ENCODE results near the gene TXNL4B.
A peak's percentile ranks its signal among the peaks of the same experiment; 100 is the strongest.
"Not testable (repeated sequence)": the region's sequence is repeated elsewhere in the genome, so short reads cannot be mapped to it uniquely, and the experiment has no call there.

Gene TXNL4B

GRCh38 chr16:72105978-72106377 is 12.6 kb upstream of the TXNL4B start:
- H3K27me3 Mint-ChIP-seq = no peaks in the 10 kb centered on the region
- DNase-seq (no peak), ATAC-seq (no peak)
- H3K4me3 Mint-ChIP-seq = no peak overlapping the region
- H3K27ac Mint-ChIP-seq = no peak overlapping the region
- H3K9me3 Mint-ChIP-seq = no peaks in the 10 kb centered on the region
- peaks cover 42% of the 10 kb centered on the region for H3K36me3 Mint-ChIP-seq (ENCODE audit: low read depth)
- no peaks in the 10 kb centered on the region for H3K4me1 Mint-ChIP-seq

GRCh38 chr16:72104905-72105304 is 11.5 kb upstream of the TXNL4B start:
- H3K36me3 Mint-ChIP-seq (ENCODE audit: low read depth) = peaks cover 41% of the 10 kb centered on the region
- no peak overlapping the region for H3K27ac Mint-ChIP-seq
- no peaks in the 10 kb centered on the region for H3K4me1 Mint-ChIP-seq

GRCh38 chr16:72101195-72101594 is 7.8 kb upstream of the TXNL4B start:
- H3K4me3 Mint-ChIP-seq = no peak overlapping the region
- DNase-seq (no peak), ATAC-seq (no peak)
- H3K4me1 Mint-ChIP-seq = peaks cover 2% of the 10 kb centered on the region
- no peaks in the 10 kb centered on the region for H3K9me3 Mint-ChIP-seq
- no peaks in the 10 kb centered on the region for H3K27me3 Mint-ChIP-seq
- H3K36me3 Mint-ChIP-seq (ENCODE audit: low read depth) = peaks cover 50% of the 10 kb centered on the region
- no peak overlapping the region for H3K27ac Mint-ChIP-seq

More at GRCh38 chr16:72104905-72105304, 11.5 kb upstream of the TXNL4B start:
- ATAC-seq = no peak
- Mint-ChIP-seq H3K27me3 (no peaks in the 10 kb centered on the region), H3K4me3 (no peak overlapping the region), H3K9me3 (no peaks in the 10 kb centered on the region)
- no peak for DNase-seq

- no peaks in the 10 kb centered on the region for H3K27me3 Mint-ChIP-seq
- DNase-seq (peak; percentile 48), ATAC-seq (peak; percentile 87)
- H3K27ac Mint-ChIP-seq = no peak overlapping the region
- peaks cover 46% of the 10 kb centered on the region for H3K36me3 Mint-ChIP-seq (ENCODE audit: low read depth)
- H3K9me3 Mint-ChIP-seq = no peaks in the 10 kb centered on the region
- H3K4me1 Mint-ChIP-seq = peaks cover 18% of the 10 kb centered on the region
- no peak overlapping the region for H3K4me3 Mint-ChIP-seq
Measured at GRCh38 chr16:72099377-72099818, 6.0 kb upstream of the TXNL4B start.

GRCh38 chr16:72098936-72099335 is 5.5 kb upstream of the TXNL4B start:
- Mint-ChIP-seq H3K4me3 (no peak overlapping the region), H3K27ac (no peak overlapping the region), H3K4me1 (peaks cover 20% of the 10 kb centered on the region), H3K9me3 (no peaks in the 10 kb centered on the region), H3K27me3 (no peaks in the 10 kb centered on the region), H3K36me3 (ENCODE audit: low read depth) (peaks cover 43% of the 10 kb centered on the region)
- DNase-seq (no peak), ATAC-seq (no peak)

- DNase-seq = peak; percentile 45
- ATAC-seq = no peak
- no peaks in the 10 kb centered on the region for H3K9me3 Mint-ChIP-seq
Measured at GRCh38 chr16:72094266-72094610, 818 bp upstream of the TXNL4B start.

GRCh38 chr16:72092832-72093447 is 480 bp downstream of the TXNL4B start:
- Mint-ChIP-seq H3K36me3 (ENCODE audit: low read depth) (peaks cover 37% of the 10 kb centered on the region), H3K27ac (peak overlapping the region; percentile 96), H3K4me1 (peaks cover 47% of the 10 kb centered on the region), H3K9me3 (no peaks in the 10 kb centered on the region), H3K27me3 (no peaks in the 10 kb centered on the region), H3K4me3 (peak overlapping the region; percentile 99)
- no peak for ATAC-seq
- peak; percentile 14 for DNase-seq

More at GRCh38 chr16:72094266-72094610, 818 bp upstream of the TXNL4B start:
- Mint-ChIP-seq H3K4me3 (peak overlapping the region; percentile 99), H3K27me3 (no peaks in the 10 kb centered on the region), H3K4me1 (peaks cover 47% of the 10 kb centered on the region), H3K27ac (peak overlapping the region; percentile 96), H3K36me3 (ENCODE audit: low read depth) (peaks cover 28% of the 10 kb centered on the region)

GRCh38 chr16:72091217-72091616 is 2.2 kb downstream of the TXNL4B start:
- Mint-ChIP-seq H3K4me1 (peaks cover 45% of the 10 kb centered on the region), H3K36me3 (ENCODE audit: low read depth) (peaks cover 30% of the 10 kb centered on the region), H3K4me3 (peak overlapping the region; percentile 99), H3K27ac (no peak overlapping the region), H3K9me3 (no peaks in the 10 kb centered on the region), H3K27me3 (no peaks in the 10 kb centered on the region)
- no peak for DNase-seq
- ATAC-seq = no peak

- Mint-ChIP-seq H3K9me3 (peaks cover 13% of the 10 kb centered on the region), H3K4me3 (no peak overlapping the region), H3K27ac (no peak overlapping the region), H3K4me1 (peaks cover 2% of the 10 kb centered on the region), H3K27me3 (no peaks in the 10 kb centered on the region), H3K36me3 (ENCODE audit: low read depth) (peaks cover 44% of the 10 kb centered on the region)
- DNase-seq = no peak
- ATAC-seq = no peak
Measured at GRCh38 chr16:72085002-72085401, 8.4 kb downstream of the TXNL4B start.

GRCh38 chr16:72084445-72084844 is 9.0 kb downstream of the TXNL4B start:
- DNase-seq = no peak
- Mint-ChIP-seq H3K9me3 (peaks cover 13% of the 10 kb centered on the region), H3K36me3 (ENCODE audit: low read depth) (peaks cover 39% of the 10 kb centered on the region), H3K27ac (no peak overlapping the region), H3K4me1 (no peaks in the 10 kb centered on the region), H3K27me3 (no peaks in the 10 kb centered on the region), H3K4me3 (no peak overlapping the region)
- ATAC-seq = no peak

GRCh38 chr16:72083778-72084404 is 9.5 kb downstream of the TXNL4B start:
- H3K27ac Mint-ChIP-seq = no peak overlapping the region
- no peak overlapping the region for H3K4me3 Mint-ChIP-seq
- peaks cover 35% of the 10 kb centered on the region for H3K36me3 Mint-ChIP-seq (ENCODE audit: low read depth)
- H3K9me3 Mint-ChIP-seq = peaks cover 13% of the 10 kb centered on the region
- no peaks in the 10 kb centered on the region for H3K4me1 Mint-ChIP-seq
- DNase-seq (no peak), ATAC-seq (no peak)
- no peaks in the 10 kb centered on the region for H3K27me3 Mint-ChIP-seq

- H3K36me3 Mint-ChIP-seq (ENCODE audit: low read depth); H3K9me3 Mint-ChIP-seq; H3K27ac Mint-ChIP-seq; ATAC-seq; H3K27me3 Mint-ChIP-seq; H3K4me3 Mint-ChIP-seq; DNase-seq; H3K4me1 Mint-ChIP-seq: not testable (repeated sequence)
Measured at GRCh38 chr16:72076991-72077706, 16.3 kb downstream of the TXNL4B start.

GRCh38 chr16:72075067-72075466 is 18.4 kb downstream of the TXNL4B start:
- H3K27ac Mint-ChIP-seq; H3K4me3 Mint-ChIP-seq; DNase-seq; H3K4me1 Mint-ChIP-seq; ATAC-seq; H3K36me3 Mint-ChIP-seq (ENCODE audit: low read depth); H3K9me3 Mint-ChIP-seq; H3K27me3 Mint-ChIP-seq: not testable (repeated sequence)

- Mint-ChIP-seq H3K36me3 (ENCODE audit: low read depth) (peaks cover 2% of the 10 kb centered on the region), H3K27ac (no peak overlapping the region), H3K9me3 (no peaks in the 10 kb centered on the region), H3K4me3 (no peak overlapping the region), H3K27me3 (no peaks in the 10 kb centered on the region), H3K4me1 (no peaks in the 10 kb centered on the region)
- ATAC-seq = no peak
- DNase-seq = no peak
Measured at GRCh38 chr16:72073560-72074230, 19.7 kb downstream of the TXNL4B start.

Data from activated naive CD8-positive, alpha-beta T cell treated with anti-CD3 and anti-CD28 coated beads, Interleukin-2, amount 50 U/mL, for 24 hours (primary cell).